ENCODE measurements around the gene MAD2L2. TPM values are rescaled to one million over a fixed set of nuclear protein-coding genes. Genes with fewer than 3 reads are reported as not detected.

The MAD2L2 gene
- total RNA-seq, 4 donors from 2014 or later, result 19.4 to 43.7 (median 24.3) TPM

DNA sequence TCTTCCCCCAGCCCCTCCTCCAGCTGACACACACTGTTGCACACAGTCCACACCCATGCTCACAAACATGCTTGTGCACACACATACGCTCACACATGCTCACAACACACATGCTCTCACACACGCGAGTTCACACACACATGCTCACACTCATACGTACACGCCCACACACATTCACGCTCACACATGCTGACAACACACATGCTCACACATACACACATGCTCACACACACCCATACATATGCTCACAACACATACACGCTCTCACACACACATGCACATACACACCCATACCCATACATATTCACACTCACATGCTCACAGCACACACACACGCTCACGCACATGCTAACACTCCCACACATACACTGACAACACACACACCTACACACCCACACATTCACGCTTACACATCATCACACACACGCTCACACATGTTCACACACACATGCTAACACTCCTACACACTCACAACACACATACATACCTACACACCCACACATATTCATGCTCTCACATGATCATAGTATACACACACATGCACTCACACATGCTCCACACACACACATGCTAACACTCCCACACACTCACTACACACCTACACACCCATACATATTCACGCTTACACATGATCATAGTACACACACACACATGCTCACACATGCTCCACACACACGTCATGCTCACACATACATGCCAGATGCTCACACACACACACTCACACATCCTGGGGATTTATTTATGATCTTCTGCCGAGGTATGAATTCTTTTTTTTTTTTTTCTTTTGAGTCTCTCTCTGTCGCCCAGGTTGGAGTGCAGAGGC lies 21.2 kb upstream of the MAD2L2 start:
- 67 to 74% methylated on average over 12 to 15 of the region's 15 CpGs for WGBS, 2 donors (ENCODE audit: low coverage in 1 of 2)
- no peak for ATAC-seq
- Histone ChIP-seq H3K4me1 (peaks cover 0 to 12% (median 3%) of the 10 kb centered on the region in 3 donors), H3K9me3 (no peaks in the 10 kb centered on the region), H3K36me3 (no peaks in the 10 kb centered on the region), H3K27ac (no peak overlapping the region), H3K4me3 (no peak overlapping the region), H3K27me3 (peaks cover 74% of the 10 kb centered on the region)
- TF ChIP-seq EP300 (IDR thresholded peaks at IDR 0.05) (no peak), POLR2AphosphoS5 (IDR thresholded peaks at IDR 0.05) (no peak), POLR2A (IDR thresholded peaks at IDR 0.05) (no peak)
- TF ChIP-seq, protein P1, sequence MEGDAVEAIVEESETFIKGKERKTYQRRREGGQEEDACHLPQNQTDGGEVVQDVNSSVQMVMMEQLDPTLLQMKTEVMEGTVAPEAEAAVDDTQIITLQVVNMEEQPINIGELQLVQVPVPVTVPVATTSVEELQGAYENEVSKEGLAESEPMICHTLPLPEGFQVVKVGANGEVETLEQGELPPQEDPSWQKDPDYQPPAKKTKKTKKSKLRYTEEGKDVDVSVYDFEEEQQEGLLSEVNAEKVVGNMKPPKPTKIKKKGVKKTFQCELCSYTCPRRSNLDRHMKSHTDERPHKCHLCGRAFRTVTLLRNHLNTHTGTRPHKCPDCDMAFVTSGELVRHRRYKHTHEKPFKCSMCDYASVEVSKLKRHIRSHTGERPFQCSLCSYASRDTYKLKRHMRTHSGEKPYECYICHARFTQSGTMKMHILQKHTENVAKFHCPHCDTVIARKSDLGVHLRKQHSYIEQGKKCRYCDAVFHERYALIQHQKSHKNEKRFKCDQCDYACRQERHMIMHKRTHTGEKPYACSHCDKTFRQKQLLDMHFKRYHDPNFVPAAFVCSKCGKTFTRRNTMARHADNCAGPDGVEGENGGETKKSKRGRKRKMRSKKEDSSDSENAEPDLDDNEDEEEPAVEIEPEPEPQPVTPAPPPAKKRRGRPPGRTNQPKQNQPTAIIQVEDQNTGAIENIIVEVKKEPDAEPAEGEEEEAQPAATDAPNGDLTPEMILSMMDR (IDR thresholded peaks at IDR 0.05), result no peak

DNA sequence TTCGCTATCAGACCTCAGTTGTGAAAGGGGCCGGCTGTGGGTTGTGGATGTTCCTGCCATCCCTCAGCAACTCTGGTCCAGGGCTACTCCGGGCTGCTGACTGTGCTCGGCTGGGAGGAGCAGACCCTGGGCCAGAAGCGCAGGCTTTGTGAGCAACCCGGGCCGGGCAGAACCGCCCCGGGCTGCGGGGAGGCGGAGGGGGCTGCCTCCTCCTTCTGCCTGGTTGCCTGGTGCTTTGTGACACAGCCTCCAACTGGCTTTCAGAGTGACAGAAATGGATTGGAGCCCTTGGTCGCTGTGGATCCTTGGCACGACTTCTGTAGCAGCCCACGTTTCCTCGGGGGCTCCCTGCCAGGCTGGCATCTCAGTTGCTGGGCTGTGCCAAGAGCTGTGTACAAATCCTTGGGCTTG lies 20.6 kb upstream of the MAD2L2 start:
- peaks cover 0 to 12% (median 3%) of the 10 kb centered on the region in 3 donors for H3K4me1 ChIP-seq
- no peaks in the 10 kb centered on the region for H3K36me3 ChIP-seq
- H3K9me3 ChIP-seq, result no peaks in the 10 kb centered on the region
- H3K27me3 ChIP-seq, result peaks cover 76% of the 10 kb centered on the region
- no peak overlapping the region for H3K4me3 ChIP-seq
- TF ChIP-seq EP300 (IDR thresholded peaks at IDR 0.05) (no peak), POLR2AphosphoS5 (IDR thresholded peaks at IDR 0.05) (no peak), POLR2A (IDR thresholded peaks at IDR 0.05) (no peak)
- TF ChIP-seq, protein P1 (IDR thresholded peaks at IDR 0.05), result no peak
- ATAC-seq, result no peak
- 60% methylated on average over 1 of the region's 15 CpGs; no CpG with 5 or more reads in 1 of the 2 donors for WGBS, 2 donors (ENCODE audit: low coverage in 1 of 2)
- no peak overlapping the region for H3K27ac ChIP-seq

DNA sequence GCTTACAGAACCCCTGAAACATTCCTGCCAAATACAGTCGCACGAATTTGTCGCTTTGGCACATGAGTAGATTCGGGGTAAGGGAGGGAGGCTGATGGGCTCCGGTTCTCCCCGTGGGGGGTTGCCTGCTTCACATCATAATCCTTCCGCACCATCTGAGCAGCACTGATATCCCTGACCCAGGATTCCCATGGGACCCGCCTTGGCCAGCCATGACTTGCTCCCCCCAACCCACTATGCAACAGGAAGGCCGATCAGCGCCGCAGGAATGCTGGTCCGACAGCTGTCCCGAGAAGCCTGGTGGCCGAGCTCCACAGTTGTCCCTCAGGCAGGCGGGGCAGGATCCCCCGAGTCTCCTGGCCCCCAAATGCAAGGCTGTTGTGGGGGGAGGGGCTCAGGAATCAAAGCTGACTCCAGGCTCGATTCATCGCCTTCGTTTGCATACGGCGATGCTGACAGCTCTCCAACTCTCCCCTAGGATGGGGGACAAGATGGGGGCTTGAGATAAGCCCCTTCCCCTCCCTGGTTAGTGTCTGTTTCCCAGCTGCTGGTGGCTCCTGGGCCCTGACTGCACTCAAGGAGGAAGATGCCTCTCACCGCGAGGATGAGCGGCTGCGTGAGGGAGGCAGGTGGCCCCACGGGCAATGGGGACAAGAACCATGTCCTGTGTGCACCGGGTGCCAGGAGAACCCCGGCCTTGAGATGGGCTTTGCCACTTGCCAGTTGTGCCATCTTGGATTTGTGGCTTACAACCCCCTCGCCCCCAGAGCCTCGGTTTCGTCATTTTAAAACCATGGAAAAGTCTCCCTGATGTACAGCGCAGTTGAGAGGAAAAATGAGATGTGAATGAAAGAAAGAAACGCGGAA lies 19.9 kb upstream of the MAD2L2 start:
- Histone ChIP-seq H3K9me3 (no peaks in the 10 kb centered on the region), H3K36me3 (no peaks in the 10 kb centered on the region), H3K27ac (no peak overlapping the region), H3K27me3 (peaks cover 76% of the 10 kb centered on the region), H3K4me1 (peaks cover 0 to 12% (median 3%) of the 10 kb centered on the region in 3 donors), H3K4me3 (no peak overlapping the region)
- TF ChIP-seq EP300 (IDR thresholded peaks at IDR 0.05), result no peak
- TF ChIP-seq POLR2AphosphoS5 (IDR thresholded peaks at IDR 0.05), result no peak
- TF ChIP-seq, protein P1 (IDR thresholded peaks at IDR 0.05), result no peak
- no peak for TF ChIP-seq POLR2A (IDR thresholded peaks at IDR 0.05)
- ATAC-seq, result no peak
- 58 to 80% methylated on average over 3 to 13 of the region's 34 CpGs for WGBS, 2 donors (ENCODE audit: low coverage in 1 of 2)

DNA sequence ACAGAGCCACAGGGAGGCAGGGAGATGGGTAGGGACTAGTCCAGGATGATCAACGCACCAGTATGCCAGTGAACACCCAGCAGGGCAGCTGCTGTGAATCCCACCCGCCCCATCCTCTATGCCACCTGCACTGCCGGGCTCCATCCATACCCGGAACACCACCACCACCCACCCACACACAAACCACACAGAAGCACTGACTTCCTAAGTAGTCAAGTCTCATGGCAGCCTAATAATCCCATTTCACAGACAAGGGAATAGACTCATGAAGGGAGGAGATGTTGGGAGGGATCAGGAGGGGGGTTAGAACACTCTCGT lies 16.9 kb upstream of the MAD2L2 start:
- 36% methylated on average over 2 of the region's 5 CpGs; no CpG with 5 or more reads in 1 of the 2 donors for WGBS, 2 donors (ENCODE audit: low coverage in 1 of 2)
- ATAC-seq, result no peak
- H3K27me3 ChIP-seq, result peaks cover 77% of the 10 kb centered on the region
- no peak overlapping the region for H3K4me3 ChIP-seq
- H3K4me1 ChIP-seq, result peaks cover 0 to 12% (median 3%) of the 10 kb centered on the region in 3 donors
- H3K27ac ChIP-seq, result no peak overlapping the region
- H3K36me3 ChIP-seq, result no peaks in the 10 kb centered on the region
- no peak for TF ChIP-seq POLR2AphosphoS5 (IDR thresholded peaks at IDR 0.05)
- TF ChIP-seq POLR2A (IDR thresholded peaks at IDR 0.05), result no peak
- TF ChIP-seq EP300 (IDR thresholded peaks at IDR 0.05), result no peak
- TF ChIP-seq, protein P1 (IDR thresholded peaks at IDR 0.05), result no peak
- no peaks in the 10 kb centered on the region for H3K9me3 ChIP-seq
